HG03378 (cell line): ENCODE measurements around the gene C10orf90.
"Not testable (repeated sequence)": the region's sequence is repeated elsewhere in the genome, so short reads cannot be mapped to it uniquely, and the experiment has no call there.

Source experiments
- ATAC-seq: cut with Tn5 transposase; IDR thresholded peaks from one replicate; pipeline ENCODE4 v1.9.1; 2021; ENCODE audit warnings: mild to moderate bottlenecking, moderate library complexity; ENCODE audit not compliant: unreplicated experiment

C10orf90 gene

DNA sequence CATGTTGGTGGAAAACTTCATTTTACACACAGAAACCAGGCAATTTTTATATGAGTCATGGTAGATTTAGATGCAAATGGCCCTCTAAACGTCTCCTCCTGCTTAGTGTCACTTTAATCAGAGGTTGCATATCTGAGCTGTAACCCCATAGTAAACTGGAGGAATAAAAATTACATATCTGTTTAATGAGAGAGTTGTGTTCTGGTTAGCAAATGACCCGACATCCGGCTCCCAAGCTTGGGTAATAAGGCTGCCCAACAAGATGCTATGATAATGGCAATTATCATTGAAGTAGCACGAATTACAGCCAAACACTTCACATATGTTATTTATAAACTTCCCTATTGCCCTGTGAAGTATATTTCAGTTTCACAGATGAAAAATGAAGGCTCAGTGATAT lies 271.6 kb downstream of the C10orf90 start:
- no peak for ATAC-seq

DNA sequence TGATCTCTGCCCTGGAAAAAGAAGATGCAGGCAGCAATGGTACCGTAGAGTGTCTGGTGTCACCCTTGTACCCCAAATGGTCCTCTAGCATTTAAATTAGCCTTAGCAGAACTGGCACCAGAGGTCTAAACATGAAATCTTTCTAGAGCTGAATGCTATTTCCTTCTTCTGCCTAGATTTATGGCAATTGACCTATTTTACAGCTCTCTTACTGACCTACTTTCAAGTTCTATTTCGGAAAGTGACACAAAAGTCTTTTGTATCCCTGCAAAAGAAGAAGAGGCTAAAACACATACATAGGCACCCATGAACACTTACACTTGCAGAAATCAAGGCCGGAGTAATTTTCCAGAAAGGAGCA lies 272.1 kb downstream of the C10orf90 start:
- ATAC-seq, result no peak

DNA sequence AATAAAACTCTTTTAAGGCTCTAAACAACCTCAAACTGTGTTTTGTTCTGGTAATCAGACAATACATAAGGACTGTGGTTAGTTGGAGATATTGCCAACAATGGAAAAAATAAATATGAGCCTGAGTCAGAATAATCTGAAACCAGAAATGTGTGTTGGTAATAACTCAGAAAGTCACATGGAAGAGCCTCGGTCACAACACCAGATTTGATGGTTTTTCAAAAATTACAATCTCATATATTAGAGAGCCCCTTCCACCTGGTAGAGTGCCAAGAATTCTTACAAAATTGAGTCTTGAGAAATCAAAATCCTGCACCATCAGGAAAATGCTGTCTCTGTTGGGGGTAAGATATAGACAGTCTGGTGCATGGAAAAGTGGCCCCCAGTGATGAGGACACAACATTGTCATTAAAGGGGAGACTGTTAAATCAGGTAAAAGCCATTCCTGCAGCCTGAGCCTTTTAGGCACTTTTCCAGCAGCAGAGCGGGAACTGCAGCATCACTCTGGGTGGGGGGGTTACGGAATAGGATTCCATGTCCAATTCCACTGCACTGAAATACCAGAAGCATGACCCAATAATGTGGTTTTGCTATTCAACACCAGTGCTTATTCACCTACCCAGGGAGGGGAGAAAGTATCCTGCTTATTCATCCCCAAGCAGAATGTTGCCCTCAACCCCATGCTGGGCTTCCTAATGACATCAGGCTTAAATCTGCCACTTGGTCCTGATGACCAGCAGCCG lies 272.7 kb downstream of the C10orf90 start:
- ATAC-seq, result no peak

DNA sequence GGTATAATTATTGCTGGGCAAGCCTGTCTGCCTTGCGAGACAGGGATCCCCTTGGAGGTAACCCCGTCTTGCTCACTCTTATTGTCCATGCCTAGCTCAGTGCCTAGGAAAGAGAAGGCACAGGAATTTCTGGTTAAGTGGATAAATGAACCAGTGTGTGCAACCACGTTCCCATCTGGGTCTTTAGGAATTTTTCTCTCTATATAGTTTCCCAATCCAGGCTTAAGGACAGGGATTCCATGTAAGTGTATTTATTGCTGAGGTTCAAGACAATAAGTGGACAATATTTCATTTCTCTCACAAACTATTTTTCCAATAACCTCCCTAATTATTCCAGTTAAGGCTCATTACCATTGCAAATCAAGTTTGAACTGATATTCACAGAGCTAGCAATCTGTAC lies 273.3 kb downstream of the C10orf90 start:
- ATAC-seq, result no peak

DNA sequence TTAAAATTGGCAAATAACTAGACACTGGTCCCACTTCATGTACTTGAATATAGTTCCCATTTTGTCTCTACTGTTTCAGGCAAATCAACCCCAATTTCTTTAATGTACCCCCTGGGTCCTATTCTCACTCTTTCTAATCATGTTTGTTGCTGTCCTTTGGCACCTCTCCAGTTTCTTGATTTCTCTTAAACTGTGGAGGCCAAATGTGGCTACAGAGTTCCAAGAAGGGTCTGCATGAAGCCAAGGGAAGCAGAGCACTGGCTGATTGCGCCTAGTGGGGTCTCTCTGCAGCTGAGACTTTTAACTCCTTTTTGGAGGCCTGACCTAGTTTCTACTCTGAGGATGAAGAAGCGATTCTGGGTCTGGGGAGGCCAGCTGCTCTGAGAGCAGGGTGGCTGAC lies 275.5 kb downstream of the C10orf90 start:
- no peak for ATAC-seq

DNA sequence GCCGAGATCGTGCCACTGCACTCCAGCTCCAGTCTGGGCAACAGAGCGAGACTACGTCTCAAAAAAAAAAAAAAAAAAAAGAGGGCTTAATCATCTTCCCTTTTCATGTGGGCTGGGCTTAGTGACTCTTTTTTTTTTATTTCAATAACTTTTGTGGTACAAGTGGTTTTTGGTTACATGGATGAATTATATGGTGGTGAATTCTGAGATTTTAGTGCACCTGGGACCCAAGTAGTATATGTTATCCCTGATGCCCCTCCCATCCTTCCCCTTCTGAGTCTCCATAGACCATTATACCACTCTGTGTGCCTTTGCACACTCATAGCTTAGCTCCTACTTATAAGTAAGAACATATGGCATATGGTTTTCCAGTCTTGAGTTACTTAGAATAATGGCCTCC lies 277.4 kb downstream of the C10orf90 start:
- no peak for ATAC-seq

DNA sequence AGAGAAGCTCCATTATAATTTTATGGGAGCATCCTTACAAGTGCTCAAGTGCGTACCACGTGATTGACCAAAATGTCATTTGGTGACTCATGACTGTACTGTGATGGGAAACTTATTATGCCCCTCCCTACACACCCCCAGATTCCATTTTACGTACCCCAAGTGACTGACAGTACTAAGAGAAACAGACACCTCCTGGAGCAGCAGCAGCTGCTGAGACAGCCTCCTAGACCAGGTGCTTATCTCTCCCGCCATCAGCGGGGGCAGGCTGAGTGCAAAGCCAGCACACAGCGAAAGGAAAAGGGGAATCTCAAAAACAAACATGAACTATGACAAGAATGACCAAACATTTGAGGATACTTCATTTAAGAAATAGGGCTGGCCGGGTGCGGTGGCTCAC lies 278.0 kb downstream of the C10orf90 start:
- no peak for ATAC-seq

DNA sequence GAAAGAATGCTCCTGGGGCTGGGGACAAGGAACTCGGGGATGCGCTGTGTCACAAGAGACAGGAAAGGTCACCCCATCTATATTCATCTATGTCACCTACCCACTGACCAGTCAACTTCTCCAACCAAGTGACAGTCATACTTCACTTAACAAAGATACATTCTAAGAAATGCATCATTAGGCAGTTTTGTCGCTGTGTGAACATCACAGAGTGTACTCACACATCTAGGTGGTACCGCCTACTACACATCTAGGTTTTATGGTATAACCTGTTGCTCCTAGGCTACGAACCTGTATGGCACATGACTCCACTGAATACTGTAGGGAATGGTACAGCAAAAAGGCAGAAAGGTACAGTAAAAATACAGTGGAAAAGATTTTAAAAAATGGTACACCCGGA lies 278.4 kb downstream of the C10orf90 start:
- no peak for ATAC-seq

DNA sequence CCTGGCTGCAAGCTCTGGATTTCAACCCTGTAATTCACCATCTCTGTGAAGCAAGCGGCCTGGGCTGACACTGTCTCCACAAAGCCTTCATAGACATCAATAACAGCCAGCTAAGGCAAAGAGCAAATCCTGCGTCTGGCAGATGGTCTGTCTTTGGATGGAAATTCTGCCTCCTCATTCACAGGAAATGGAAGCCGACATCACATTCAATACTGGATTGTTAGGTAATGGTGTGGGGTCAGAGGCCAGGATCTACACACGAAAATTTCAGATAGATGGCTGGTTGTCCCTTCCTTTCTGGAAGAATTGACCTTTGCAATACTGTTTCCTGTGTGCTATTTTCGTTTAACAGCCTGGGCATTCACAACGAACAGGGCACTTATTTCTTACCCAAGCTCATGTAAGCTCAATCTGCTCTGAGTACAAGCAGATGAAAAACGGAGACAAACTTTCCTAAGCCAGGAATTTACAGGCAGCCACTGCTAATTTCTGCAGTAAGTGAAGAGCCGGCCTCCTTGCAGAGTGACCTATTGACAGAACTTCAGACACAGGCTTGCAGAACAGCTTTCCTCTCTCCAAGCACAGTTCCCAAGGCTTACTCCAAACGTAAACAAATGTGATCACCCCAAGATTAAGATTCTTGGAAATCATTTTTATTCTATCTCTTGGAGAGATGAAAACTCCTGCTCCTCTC lies 279.2 kb downstream of the C10orf90 start:
- no peak for ATAC-seq

DNA sequence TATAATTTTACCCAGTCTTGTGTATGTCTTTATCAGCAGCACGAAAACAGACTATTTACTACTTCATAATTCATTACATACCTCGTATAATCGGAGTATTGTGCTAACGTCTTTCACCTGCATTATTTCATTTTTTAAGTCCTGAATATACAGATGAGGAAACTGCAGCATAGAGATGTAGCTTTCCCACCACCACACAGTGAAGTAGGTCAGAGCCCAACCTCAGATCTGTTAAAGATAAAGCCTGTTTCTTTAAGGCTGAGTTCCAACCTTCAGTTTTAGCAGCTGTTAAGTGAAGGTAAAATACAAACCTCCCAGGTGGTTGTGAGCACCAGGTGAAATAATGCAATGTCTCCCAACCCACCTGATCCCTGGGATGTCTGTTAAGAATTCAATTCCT lies 280.2 kb downstream of the C10orf90 start:
- no peak for ATAC-seq

DNA sequence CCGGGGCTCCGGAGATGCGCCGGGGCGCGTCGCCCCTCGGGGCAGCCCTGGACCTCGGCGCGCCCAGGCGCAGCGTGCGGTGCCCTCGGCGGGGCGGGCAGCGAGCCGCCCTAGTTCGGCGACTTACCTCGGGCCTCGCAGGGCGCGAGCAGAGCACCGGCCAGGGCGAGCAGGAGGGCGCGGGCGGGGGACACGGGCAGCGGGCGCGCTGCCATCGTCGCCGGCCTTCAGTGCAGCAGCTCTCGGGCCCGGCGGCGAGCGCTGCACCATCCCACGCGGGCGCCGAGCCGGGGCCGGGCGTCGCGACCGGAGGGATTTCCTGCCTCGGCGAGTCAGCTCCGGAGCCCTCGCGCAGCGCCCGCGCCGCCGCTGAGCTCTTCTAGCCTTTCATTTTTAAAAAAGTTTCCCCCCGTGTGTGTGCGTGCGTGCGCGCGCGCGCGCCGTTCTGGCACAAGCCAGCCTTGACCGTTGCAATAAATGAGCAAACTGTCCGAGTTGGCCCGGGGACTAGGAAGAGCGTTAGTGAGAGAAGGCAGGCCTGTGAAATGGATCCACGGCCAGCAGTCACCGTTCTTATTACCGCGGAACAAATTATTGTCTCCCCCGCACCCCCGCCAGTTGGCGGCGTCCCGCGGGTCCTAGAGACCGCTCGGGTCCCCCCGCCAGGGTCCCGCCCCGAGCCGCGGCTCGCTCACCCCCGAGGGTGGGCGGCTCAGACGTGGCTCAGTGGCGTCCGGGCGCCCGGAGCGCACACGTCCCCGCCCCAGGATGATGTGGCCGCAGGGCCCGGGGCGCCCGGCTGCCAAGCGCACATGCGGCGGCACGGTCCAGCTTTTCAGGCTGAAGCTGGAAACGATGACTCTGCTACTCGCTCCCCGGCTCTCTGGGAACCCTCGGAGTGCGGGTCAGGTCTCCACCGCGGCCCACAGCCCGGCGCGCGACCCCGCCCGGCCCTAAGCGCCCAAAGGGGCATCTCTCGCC lies 282.3 kb downstream of the C10orf90 start, which contains the start of gene ADAM12:
Gene ADAM12, minus strand, starts transcription at position 547 of the 981 bp plus-strand sequence. Its CDS starts 332 bp downstream, at position 215.
- no peak for ATAC-seq

DNA sequence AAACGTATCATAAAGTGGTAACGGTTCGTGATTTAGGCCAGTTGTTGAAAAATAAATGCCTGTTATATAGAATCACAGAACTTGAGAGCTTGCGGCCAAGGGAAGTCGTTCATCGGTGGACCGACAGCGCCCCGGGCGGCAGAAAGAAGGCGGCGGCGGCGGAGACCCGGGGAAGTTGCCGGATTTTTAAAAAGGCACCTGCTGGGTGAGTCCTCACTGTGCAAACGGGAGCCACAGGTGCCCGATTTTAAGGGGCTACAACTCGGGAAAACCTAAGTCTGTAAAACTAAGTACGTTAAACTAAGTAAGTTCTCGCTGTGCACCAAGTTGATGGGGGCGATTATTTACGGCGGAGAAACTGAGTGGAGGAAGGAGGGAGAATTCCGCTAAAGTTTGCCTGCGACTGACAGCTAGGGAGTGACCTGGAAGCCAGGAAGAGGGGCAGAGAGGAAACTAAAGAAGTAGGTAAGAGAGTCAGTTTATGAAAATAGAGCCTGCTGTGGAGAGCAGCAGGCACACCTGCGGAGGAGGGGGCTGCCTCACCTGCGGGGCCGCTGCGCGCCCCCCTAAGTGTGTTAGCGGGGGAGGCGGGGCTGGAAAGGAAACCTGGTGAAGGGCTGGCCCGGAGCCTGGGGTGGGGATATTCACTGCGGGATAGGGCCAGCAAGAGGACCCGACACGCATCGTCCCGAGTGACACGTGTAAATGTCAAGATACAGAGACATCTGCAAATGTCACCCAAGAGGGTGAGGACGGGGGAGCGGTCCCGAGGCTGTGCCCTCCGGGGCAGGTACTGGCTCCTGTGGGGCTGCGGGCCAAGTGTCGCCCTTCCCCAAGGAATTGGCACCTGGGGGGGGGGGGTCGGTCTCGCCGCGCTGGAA lies 283.2 kb downstream of the C10orf90 start:
- no peak for ATAC-seq

DNA sequence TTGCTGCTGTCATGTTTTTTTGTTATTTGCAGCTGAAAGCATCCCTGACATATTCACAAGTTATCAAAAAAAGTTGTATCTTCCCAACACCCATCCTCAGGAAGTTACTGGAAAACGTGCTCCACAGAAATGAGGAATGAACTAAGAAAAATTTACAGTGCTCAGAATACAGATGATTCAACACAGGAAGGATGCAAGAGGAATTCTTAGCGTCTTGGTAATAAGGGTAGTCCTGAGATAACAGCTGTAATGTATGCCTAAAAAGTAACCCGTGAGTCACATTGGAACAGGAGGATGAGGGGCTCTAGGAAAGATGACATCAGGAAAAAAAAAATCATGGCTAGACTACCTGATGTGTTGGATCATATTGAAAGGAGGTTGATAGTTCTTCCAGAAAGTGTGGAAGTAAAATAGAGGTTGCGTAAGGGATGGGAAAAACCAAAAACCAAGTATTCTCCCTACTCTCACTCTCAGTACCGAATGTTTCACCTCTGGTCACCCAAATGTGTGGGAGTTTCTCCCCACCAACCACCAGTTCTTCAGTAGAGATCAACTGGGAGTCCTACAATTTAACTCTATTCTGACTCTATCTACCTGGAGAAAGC lies 286.1 kb downstream of the C10orf90 start:
- no peak for ATAC-seq

DNA sequence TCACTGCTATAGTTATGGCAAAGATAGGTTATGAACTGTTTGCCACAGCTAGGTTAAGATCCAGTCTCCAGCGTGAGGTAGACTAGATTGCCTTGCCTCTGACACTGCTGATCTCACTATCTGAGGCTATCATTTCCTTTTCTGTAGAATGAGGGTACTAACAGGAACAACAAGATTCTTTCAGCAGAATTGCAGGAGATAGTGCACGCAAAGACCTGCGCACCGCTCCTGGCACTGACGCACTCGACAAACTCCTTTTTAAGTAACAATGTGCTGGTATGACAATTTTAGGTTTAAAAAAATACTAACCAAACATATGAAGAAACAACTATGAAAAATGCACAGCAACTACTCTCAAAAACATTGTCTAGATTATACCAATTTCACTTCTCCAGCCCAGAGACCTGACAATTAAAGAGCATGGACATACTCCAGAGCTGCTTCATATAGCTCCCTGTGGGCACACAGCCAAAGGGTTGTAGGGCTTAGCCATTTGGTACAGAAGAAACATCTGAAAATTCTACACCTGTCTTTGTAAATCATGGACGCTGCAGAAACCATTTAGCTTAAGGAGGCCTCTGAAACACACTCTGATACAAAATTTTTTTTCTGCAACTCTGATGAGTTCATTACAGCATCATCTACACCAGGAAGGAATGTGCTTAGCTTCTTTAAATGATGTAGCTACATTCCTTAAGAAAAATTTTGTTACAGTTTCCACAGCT lies 290.0 kb downstream of the C10orf90 start:
- ATAC-seq, result no peak

DNA sequence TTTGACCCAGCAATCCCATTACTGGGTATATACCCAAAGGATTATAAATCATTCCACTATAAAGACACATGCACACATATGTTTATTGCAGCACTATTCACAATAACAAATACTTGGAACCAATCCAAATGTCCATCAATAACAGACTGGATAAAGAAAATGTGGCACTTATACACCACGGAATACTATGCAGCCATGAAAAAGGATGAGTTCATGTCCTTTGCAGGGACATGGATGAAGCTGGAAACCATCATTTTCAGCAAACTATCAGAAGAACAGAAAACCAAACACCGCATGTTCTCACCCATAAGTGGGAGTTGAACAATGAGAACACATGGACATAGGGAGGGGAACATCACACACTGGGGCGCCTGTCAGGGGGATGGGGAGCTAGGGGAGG lies 291.3 kb downstream of the C10orf90 start:
- ATAC-seq, result not testable (repeated sequence)

DNA sequence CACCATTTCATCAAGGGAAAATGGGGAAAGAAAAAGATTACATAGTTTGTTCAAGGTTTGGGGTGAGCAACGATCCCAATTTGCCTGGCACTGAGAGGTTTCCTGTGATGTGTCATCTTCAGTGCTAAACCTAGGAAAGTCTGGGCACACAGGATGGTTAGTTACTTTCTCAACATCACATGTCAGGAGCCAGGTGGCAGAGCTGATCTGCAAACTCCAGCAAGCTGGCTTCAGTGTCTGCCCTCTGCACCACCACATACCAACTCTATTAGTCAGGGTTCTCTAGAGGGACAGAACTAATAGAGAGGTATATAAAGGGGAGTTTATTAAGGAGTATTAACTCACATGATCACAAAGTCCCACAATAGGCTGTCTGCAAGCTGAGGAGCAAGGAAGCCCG lies 293.5 kb downstream of the C10orf90 start:
- ATAC-seq, result no peak

DNA sequence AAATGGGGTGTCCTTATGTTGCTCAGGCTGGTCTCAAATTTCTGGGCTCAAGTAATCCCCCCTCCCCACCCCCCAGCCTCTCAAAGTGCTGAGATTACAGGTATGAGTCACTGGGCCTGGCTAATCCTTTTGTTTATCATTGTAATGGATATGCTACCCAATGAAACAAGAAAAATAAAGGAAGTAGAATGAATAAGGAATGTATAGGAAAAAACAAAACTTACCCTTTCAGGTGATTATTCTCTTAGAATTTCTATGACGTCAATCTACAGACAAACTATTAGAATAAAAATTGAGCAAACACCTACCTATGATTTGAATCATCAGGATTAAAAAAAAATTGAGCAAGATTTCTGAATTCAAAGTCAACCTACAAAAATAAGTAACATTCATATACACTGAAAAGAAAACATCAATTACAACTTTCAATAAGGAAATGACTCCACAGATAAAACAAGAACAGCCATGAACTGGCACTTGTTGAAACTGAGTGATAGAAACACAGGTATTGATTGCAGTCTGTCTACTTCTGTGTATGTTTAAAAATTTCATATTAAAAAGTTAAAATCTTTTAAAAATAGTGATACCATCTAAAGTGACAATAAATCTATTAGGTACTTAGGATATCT lies 294.5 kb downstream of the C10orf90 start:
- ATAC-seq, result no peak

DNA sequence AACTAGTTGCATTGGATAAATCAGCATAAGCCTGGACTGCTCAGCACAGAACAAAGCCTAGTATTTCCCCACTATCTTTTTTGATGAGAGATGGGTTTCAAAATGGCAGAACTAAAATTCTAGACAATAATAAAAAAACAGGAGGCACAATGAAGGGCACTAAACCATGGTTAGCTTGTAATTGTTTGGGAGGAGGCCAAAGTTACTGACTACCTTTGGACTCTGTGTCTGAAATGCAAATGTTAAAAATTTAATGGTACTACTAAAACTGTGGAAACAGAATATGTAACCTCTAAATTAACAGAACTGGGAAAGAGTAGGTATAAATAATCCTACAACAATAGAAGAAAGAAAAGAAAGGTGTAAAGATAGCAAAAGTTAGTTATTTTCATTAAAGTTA lies 295.2 kb downstream of the C10orf90 start:
- ATAC-seq, result no peak
